AG20443 (cell line): ENCODE measurements around the gene CDKN2B-AS1.

Source experiments
- DNase-seq: peaks from one replicate; pipeline ENCODE4 v3.0.0; 2012; ENCODE audit warnings: low spot score, mixed read lengths

The CDKN2B-AS1 gene

DNA sequence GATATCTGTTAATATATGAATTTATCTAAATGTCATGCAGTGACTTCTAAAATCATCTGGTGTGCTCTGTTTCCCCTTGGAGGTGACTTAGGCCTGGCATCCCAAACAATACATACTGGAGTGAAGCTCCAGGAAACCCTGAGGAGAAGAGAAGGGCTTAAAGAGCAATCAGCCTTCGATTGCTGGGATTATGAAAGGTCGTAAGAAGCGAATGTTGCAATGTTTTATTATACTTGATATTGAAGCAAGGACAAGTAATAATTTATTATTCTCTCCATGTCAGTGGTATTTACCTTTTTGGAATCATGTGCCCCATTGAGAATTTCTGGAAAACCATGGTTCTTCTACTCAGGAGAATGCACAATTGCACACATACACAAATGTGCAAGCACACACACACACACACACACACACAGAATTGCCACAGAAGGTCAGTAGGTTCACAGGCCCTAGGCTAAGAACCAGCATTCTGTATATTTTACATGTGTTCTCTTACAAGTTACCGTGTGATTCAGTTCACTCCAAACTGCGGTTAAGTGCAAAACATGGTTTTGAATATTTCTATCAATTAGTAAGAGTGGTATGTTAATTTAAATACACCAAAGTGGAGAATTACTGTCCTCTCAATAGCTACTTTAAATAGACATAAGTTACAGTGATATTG, 93.6 kb downstream of the CDKN2B-AS1 start:
- no peak for DNase-seq

DNA sequence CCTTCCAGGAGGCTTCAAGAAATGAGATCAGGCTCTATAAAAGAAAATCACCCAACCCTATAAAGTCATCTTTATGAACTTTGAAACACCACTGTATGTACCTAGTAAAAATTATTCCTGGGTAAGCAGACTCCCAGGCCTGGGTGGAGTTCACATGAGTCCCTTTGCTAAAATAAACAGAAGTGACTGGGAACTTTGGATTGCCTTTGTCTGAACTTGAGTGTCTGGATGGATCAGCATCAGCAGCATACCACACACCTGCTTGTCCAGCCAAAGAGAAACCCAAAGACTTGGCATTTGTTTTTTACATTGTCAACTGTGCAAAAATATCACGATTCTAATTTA, 94.1 kb downstream of the CDKN2B-AS1 start:
- DNase-seq, result no peak

DNA sequence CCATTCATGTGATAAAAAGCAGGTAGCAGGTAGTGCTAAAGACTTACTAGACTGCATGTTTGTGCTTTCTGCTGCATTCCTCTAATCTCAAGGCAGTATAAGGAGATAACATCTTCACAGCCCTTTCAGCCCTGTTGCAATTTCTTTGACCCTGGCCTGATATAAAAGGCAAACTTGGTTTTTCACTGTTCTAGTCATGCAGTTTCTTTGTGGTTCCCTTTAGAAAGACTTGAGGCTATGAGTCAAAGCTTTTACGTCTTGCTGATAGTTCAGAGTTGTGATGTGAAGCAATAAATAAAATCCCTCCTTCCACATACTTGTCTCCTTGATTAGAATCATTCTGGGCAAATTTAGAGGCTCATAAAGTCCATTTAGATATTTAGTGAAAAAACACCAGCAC, 103.1 kb downstream of the CDKN2B-AS1 start:
- peak; percentile 57 for DNase-seq

DNA sequence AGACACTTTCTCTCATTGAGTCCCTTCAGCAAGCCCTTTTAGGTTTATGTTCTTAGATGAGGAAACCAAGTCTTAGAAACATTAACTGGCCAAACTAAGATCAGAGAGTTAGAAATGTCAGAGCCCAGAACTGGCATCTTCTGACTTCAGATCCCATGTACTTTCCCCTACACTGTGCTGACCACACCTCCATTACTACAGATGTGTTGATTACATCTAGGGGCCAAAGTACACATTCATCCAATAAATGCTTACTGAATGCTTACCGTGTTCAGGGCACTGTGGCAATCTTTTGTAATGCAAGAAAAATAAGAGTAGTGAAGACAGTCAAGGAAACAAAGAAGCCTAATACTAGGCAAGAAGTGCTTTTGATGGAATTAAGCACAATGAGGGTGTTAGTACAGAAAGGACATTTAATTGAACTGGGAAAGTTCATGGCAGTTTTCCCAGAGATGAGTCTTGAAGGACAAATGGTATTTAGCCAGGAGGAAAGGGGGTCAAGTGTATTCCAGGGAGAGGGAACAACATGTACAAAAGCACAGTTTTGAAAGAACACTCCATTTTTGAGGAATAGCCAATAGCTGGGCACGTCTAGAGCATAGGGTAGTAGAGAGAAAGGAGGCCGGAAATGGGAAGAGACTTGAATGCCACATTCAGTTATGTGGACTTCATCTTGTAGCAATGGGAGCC, 104.2 kb downstream of the CDKN2B-AS1 start:
- DNase-seq, result no peak

DNA sequence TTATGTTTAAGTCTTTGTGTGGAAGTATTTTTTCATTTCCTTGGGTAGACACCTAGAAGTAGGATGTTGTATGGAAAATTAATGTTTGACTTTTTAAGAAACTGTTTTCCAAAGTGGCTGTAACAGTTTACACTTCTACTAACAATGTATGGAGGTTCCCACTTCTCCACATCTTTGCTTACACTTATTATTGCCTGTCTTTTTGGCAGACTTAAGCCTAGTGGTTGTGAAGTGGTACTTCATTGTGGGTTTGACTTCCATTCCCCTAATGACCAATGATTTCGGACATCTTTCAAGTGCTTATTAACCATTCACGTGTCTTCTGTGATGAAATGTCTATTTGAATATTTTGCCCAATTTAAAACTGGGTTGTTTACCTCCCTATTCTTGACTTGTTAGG, 106.0 kb downstream of the CDKN2B-AS1 start:
- DNase-seq, result no peak

DNA sequence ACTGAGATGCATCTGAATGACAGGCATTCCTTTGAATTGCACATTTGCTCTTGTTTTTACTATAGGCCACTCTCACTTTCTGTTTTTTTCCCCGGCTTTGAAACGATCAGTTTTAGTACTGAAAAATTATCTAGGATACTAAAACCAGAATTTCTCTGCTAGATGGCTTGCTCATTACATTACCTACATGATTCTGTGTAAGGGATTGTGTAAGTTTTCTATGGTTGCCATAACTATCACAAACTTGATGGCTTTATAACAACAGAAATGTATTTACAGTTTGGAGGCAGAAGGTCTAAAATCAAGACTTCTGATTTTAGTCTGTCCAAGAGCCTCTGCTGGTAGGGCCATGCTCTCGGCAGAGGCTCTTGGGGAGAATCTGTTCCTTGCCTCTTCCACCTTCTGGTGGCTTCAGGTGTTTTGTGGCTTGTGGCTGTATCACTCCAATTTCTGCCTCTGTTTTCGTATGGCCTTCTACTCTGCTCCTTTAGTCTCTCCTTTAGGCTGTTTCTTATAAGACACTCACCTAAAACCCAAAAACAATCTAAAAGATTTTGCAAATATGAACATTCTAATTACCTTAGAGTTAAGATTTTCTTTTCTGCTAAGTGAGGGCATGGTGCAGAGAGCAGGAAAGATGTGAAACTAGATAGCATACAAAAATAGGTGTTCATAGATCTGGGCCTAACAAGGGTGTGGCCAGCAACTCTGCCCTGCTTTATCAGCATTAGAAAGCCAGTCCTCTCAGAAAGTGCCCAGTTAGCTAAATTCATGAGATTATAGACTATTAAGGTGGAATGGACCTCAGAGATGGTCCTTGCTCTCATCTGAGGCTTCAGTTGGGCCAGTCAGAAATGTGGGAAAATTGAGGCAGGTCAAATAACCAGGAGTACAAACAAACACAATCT, 107.8 kb downstream of the CDKN2B-AS1 start:
- DNase-seq, result no peak

DNA sequence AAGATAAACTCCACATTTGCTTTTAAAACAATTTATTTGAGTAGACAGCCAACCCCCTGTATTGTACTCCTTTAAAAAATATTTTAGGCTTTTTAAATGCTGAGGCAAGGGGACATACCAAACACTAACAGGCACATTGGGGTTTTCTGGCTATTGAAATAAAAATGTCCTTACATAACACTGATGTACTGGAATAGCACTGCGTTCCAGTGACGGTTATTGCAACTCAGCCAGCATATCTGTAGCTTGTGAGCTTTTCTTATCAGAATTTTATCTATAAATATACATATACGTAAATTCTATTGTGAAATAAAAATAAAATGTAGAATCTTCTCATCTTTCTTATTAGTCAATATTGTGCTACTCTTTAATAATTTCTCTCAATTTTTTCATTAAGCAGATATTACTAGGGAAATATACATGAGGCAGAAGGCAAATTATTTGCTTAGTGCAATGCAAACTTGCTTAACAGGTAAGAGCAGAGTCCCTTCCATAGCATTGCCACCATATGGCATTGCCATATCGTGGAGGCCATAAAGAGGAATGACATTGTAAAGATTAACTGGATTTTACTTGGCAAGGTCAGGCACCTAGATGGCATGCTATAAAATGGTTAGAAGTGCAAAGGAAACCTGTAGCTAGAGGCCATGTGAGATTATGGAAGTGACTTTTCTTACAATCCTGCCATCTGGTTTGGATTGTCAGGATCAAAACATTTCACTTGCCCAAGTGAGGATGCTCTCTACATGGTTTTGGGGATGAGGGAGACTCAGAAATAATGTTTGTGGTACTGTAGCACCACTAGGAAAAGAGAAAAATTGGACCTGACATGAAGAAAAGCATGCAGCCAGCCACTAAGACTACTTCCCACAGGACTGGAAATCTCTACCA, 109.3 kb downstream of the CDKN2B-AS1 start:
- DNase-seq, result peak; percentile 38

DNA sequence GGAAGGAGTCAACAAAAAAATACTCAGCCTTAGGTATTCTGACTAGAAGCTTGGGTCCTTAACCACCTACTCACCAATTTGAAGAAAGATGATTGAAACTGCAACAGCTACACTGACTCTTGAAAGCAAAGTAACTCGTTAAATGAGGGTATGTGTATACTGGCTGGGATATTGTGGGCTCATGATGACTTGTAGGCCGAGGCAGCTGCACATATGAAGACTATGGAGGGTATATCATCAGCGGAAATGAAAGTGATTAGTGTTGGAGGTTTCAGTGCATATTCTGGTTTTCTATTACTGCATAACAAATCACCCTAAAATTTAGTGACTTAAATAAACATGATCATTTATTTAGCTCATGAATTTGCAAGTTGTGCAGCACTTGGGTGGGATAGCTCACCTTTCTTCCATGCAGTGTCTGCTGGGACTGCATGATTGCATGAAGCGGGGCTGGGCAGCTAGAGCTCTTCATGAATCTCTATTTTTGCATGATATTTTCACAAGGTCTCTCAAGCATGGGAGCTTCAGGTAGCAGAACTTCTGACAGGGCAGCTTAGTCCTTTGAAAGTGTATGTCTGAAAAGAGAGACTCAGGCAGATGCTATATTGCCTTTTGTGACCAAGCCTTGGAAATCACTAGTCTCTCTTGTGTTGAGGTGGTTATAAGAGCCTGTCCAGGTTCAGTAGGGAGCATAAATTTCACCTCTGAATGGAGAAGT, 110.6 kb downstream of the CDKN2B-AS1 start:
- DNase-seq, result no peak

DNA sequence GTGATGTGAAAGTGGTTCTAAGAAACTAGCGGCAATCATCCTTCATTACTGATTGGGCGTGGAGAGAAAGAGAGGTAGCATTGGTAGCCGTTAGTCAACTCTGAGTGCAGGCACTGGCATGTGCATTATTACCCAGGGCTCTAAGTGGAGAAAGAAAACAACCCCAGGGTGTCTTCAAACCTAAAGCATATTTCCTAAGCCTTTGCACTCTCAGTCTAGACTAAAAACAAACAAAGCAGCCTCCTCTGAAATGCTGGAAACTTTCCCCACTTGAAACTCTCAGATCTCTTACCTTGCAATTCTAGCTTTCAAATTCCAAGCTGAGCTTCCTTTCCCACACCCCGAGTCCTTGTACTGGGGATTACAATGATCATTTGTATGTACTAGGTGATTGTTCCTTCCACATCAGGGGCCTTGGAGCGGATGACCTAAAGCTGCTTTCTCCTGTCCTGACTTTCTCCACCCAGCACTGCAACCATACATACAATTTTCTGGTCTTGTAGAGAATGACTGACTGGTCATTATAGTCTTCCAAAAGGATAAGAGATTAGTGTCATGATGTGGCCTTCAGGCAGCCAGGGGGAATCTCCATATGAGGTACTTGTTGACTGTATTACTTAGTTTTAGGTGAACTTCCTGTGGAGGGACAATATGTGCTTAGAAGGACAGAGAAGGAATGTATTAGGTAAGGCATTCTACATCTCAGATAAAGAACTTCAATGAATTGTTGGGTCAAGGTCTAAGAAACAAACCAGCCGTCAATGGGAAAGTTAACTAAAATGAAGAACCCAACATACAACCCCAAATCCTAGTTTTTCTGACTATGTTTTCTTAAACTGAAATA, 112.8 kb downstream of the CDKN2B-AS1 start:
- DNase-seq, result no peak

DNA sequence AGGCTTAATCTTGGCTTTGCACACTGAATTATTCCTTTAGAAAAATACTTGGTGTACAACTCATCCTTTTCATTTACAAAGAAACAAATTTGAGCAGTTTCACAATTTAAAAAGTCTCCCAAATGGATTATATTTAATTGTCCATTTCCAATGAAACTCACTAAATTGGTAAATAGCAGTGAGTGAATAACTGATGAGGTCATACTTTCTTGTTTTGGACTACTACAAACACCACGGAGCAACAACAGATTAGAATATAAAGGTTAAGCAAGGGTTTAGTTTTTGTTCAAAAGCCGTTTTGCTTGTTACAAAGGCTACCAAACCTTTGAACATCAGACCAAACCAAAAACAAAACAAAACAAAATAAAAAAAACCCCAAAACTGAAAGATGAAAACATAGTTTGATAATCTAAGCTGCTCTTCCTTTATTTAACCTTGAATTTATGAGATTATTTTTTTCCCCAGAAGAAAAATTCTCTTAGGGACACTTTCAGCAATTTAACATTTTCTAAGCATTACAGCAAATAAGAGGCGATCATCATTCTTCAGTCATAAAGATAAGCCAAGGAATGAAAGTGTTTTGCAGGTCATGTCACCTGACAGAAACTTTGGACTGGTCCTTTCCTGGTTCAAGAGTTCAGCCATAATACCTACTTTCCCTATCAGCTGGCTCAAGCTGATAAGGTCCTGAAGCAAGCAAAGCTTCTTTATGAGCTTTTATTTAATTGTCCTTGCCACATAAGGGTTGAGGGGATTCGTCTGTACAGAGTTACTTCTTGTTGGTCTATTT, 114.2 kb downstream of the CDKN2B-AS1 start:
- DNase-seq, result no peak

DNA sequence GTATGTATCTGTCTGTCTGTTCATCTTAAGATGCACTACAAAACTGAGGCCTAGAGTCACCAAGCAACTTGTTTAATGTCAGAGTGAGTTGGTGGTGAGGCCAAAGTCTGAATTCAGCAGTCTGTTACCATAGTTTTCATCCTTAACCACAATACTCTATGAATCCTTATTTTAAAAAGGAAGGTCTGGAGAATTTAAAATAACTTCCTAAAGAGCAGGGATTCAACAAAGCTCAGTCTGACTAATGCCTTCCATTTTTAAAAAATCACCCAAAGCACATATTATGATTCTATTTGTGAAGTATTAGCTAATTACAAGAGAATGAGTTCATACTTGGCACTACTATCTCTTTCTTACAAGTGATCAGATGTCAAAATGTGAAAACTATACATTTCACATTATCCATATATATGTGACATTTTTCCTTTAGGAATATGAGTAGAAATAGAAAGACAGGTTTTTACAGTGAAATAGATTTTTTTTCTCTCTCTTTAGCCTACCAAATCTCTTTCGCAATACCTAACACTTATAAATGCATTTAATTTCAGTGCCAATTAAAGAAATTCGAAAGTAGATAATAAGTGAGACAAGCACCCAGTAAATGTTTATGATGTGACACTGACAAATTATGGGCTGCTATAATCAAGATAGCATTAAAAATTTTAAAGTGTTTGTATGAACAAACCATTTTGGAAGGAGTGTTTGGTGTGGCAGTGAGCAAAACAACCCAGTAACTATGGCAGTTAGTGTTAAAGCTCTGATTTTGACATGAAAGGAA, 116.8 kb downstream of the CDKN2B-AS1 start:
- DNase-seq, result no peak

DNA sequence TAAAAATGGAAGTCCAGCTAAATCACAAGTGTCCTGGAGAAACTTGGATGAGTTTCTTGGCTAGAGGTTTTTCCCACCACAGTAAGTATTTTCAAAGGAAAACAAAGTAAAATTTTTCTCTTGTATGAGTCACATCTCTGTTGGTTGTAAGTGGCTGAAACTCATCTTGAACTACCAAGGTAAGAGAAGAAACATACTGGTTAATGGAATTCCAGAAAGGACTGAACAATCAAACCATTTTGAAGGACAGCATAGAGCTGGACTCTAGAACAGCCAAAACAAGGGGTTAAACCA, 117.3 kb downstream of the CDKN2B-AS1 start:
- peak; percentile 64 for DNase-seq

DNA sequence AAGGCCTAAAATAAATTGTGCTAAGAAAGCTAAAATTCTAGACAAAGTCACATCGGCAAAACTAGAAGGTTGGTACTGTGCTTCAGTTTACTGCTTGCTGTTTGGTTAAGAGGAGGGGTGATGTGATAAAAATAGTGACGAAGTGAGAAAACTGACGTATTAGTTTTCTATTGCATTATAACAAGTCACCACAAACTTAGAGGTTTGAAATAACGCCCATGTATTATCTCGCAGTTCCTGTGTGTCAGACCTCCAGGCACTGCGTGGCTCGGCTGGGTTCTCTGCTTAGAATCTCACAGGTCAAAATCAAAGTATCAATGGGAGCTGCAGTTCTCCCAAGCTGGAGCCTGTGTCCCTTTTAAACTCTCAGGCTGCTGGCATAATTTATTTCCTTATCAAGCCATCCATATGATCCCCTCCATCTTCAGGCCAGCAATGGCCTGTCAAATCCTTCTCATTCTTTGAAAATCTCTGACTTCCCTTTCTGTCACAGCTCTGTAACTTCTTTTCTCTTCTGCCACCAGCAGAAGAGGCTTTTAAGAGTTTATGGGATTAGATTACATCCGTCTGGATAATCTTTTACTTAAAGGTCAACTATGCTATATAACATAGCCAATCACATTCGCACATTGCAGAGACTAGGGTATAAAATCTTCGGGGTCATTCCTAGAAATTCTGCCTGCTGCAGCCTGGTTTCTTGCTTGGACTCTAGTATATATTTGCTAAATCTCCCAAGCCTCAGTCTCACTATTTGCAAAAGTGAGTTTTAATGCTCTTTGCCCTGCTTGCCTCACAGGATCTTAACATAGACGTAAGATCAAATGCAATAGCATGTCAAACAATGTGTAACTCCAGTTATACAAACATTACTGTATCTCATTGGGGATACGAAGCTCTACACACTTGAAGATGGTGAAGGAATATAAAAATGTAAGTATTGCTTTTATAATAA, 118.6 kb downstream of the CDKN2B-AS1 start:
- DNase-seq, result no peak

DNA sequence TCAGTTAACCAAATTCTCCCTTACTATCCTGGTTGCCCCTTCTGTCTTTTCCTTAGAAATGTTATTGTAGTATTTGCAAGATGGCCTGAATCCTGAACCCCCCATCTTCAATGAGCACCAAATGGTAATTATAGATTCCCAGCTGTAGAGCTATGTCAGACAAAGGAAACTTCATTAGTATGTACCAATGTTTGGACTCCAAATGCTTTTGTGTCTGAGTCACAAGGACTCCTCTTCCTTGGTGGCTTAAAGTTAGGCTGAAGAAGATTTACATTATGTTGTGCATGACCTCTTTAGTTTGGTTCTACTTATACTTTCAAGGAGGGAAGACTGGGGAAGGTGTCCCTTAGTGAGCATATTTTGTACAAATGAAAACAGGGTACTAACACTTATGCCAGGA, 120.4 kb downstream of the CDKN2B-AS1 start:
- DNase-seq, result no peak

DNA sequence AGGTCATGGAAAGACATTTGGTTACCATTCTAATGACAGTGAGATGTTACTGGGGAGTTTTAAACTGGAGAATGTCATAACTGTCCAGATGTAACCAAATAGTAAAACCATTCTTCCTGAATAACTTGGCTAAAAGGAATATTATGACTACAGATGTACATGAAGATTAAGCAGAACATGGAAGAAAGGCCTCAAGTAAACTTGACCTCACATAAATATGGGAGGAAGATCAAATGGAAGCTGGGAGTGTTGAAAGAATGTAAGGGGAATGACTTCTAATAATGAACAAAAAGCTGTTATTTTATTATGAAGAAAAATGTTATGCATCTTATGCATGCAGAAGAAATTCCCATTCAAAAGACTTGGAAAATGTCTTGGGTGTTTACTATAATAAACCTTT, 122.2 kb downstream of the CDKN2B-AS1 start:
- DNase-seq, result no peak

DNA sequence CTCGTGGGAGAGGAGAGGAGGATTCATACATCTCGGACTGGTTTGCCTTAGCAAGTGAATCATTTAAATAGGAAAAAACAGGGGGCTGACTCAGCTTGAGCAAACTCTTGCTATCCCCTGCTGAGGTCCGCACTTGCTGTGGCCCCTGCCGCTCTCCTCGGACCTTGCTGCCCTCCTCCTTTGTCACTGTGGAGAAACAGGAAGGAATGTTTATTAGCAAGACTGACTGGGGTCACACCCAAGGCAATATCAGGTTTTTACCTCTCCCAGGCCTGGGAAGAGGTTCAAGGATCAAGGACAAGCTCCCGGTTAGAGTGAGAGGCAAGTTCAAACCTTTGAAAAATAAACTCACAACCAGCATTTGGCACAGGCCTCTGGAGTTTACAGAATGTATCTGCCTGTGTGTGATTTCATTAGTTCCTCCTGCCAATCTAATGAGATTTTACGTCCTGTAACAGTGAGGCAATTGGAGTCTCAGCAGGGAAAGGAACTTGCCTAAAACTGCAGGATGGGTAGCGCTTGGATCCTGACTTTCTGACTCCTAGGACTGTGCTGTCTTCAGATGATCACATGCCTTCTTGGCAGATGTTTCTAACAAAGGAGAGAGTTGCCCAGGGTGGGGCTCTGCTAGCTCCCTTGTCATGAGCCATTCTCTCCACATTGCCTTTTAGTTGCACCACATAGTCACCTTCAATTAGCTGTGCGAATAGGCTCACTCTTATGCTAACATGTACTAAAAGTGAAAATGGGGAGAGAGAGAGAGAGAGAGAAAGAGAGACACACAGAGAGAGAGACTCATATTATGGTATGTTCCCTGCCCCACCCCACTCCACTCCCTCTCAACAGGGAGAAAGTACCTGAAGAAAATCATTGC, 123.2 kb downstream of the CDKN2B-AS1 start:
- DNase-seq, result peak; percentile 30
